ENCODE results near the gene KRT7. TPM values are rescaled to one million over a fixed set of nuclear protein-coding genes. Genes with fewer than 3 reads are reported as not detected.

KRT7 gene
- total RNA-seq, 5 donors from 2014 or later (not counting 1 experiment from before 2014, with no cell fraction given), result 2.7 to 3.8 (median 3.3) TPM; not detected in 2

GRCh38 chr12:52264435-52264825 is 31.4 kb downstream of the KRT7 start:
- POLR2A ChIA-PET, result no interaction called here
- H3K27ac Mint-ChIP-seq, result no peak overlapping the region
- no peak overlapping the region for H3K4me3 Mint-ChIP-seq

GRCh38 chr12:52266514-52266913 is 33.5 kb downstream of the KRT7 start:
- ChIA-PET POLR2A (interaction anchor here in 1 of 2 donors (0.8 kb wide), 1 partner anchor 393 kb away, joined by 12 read pairs; no protein-coding TSS in a partner anchor), CTCF (no interaction called here)
- Mint-ChIP-seq H3K27ac (no peak overlapping the region), H3K27me3 (peaks cover 21 to 26% of the 10 kb centered on the region in 2 donors), H3K9me3 (no peaks in the 10 kb centered on the region), H3K4me1 (no peaks in the 10 kb centered on the region), H3K36me3 (no peaks in the 10 kb centered on the region), H3K4me3 (no peak overlapping the region)
- Histone ChIP-seq H3K9me3 (no peaks in the 10 kb centered on the region), H3K27me3 (replicated peaks in 1 of 2; ENCODE audit: control insufficient read depth in 2 of 2, extremely low read depth in 1 of 2, insufficient read depth in 2 of 2, low read length in 1 of 2) (peaks cover 4 to 33% of the 10 kb centered on the region in 2 experiments), H3K27ac (ENCODE audit: low read length) (no peak overlapping the region), H3K36me3 (ENCODE audit: control insufficient read depth in 2 of 2, extremely low read depth in 1 of 2, insufficient read depth in 1 of 2, low read length in 1 of 2) (no peaks in the 10 kb centered on the region), H3K4me3 (ENCODE audit: control insufficient read depth in 1 of 2, extremely low read depth in 1 of 2, low read length in 1 of 2) (no peak overlapping the region), H3K4me1 (ENCODE audit: control insufficient read depth in 1 of 2, extremely low read depth in 1 of 2, insufficient read depth in 2 of 2, low read length in 2 of 2) (no peaks in the 10 kb centered on the region)
- ATAC-seq (replicated peaks in 1 of 4), result no peak
- 94% methylated on average over 2 of the region's 2 CpGs for WGBS (ENCODE audit: insufficient coverage)
- DNase-seq, result no peak

More at GRCh38 chr12:52264435-52264825, 31.4 kb downstream of the KRT7 start:
- Mint-ChIP-seq H3K36me3 (no peaks in the 10 kb centered on the region), H3K4me1 (peaks cover 7 to 11% (median 9%) of the 10 kb centered on the region in 3 donors), H3K9me3 (no peaks in the 10 kb centered on the region), H3K27me3 (peaks cover 26 to 31% of the 10 kb centered on the region in 2 donors)
- H3K27ac ChIP-seq (ENCODE audit: low read length), result no peak overlapping the region
- DNase-seq (no peak), ATAC-seq (replicated peaks in 1 of 4) (no peak)
- H3K9me3 ChIP-seq, result no peaks in the 10 kb centered on the region
- peaks cover 4 to 34% of the 10 kb centered on the region in 2 experiments for H3K27me3 ChIP-seq (replicated peaks in 1 of 2; ENCODE audit: control insufficient read depth in 2 of 2, extremely low read depth in 1 of 2, insufficient read depth in 2 of 2, low read length in 1 of 2)
- no peaks in the 10 kb centered on the region for H3K4me1 ChIP-seq (ENCODE audit: control insufficient read depth in 1 of 2, extremely low read depth in 1 of 2, insufficient read depth in 2 of 2, low read length in 2 of 2)
- 83% methylated on average over 1 of the region's 2 CpGs for WGBS (ENCODE audit: insufficient coverage)
- H3K4me3 ChIP-seq (ENCODE audit: control insufficient read depth in 1 of 2, extremely low read depth in 1 of 2, low read length in 1 of 2), result no peak overlapping the region
- H3K36me3 ChIP-seq (ENCODE audit: control insufficient read depth in 2 of 2, extremely low read depth in 1 of 2, insufficient read depth in 1 of 2, low read length in 1 of 2), result no peaks in the 10 kb centered on the region
- CTCF ChIA-PET, result no interaction called here

GRCh38 chr12:52267266-52267665 is 34.2 kb downstream of the KRT7 start:
- ChIA-PET POLR2A (no interaction called here), CTCF (no interaction called here)
- H3K27ac Mint-ChIP-seq, result no peak overlapping the region

GRCh38 chr12:52267699-52268098 is 34.7 kb downstream of the KRT7 start:
- H3K4me1 Mint-ChIP-seq, result no peaks in the 10 kb centered on the region
- no peak overlapping the region for H3K27ac ChIP-seq (ENCODE audit: low read length)
- WGBS (ENCODE audit: insufficient coverage), result no CpG with 5 or more reads among the region's 3 CpGs
- ATAC-seq (replicated peaks in 1 of 4), result no peak
- H3K36me3 Mint-ChIP-seq, result no peaks in the 10 kb centered on the region
- no peak overlapping the region for H3K4me3 ChIP-seq (ENCODE audit: control insufficient read depth in 1 of 2, extremely low read depth in 1 of 2, low read length in 1 of 2)
- ChIA-PET CTCF (no interaction called here), POLR2A (no interaction called here)
- H3K36me3 ChIP-seq (ENCODE audit: control insufficient read depth in 2 of 2, extremely low read depth in 1 of 2, insufficient read depth in 1 of 2, low read length in 1 of 2), result no peaks in the 10 kb centered on the region
- H3K4me3 Mint-ChIP-seq, result no peak overlapping the region
- peaks cover 18 to 25% of the 10 kb centered on the region in 2 donors for H3K27me3 Mint-ChIP-seq
- DNase-seq, result no peak
- no peak overlapping the region for H3K27ac Mint-ChIP-seq
- H3K9me3 ChIP-seq, result no peaks in the 10 kb centered on the region
- no peaks in the 10 kb centered on the region for H3K9me3 Mint-ChIP-seq
- H3K27me3 ChIP-seq (replicated peaks in 1 of 2; ENCODE audit: control insufficient read depth in 2 of 2, extremely low read depth in 1 of 2, insufficient read depth in 2 of 2, low read length in 1 of 2), result peaks cover 2 to 26% of the 10 kb centered on the region in 2 experiments
- H3K4me1 ChIP-seq (ENCODE audit: control insufficient read depth in 1 of 2, extremely low read depth in 1 of 2, insufficient read depth in 2 of 2, low read length in 2 of 2), result no peaks in the 10 kb centered on the region

More at GRCh38 chr12:52267266-52267665, 34.2 kb downstream of the KRT7 start:
- 93% methylated on average over 3 of the region's 3 CpGs for WGBS (ENCODE audit: insufficient coverage)
- no peak overlapping the region for H3K4me3 Mint-ChIP-seq
- no peak overlapping the region for H3K27ac ChIP-seq (ENCODE audit: low read length)
- no peak for ATAC-seq (replicated peaks in 1 of 4)
- no peak overlapping the region for H3K4me3 ChIP-seq (ENCODE audit: control insufficient read depth in 1 of 2, extremely low read depth in 1 of 2, low read length in 1 of 2)
- peaks cover 18 to 25% of the 10 kb centered on the region in 2 donors for H3K27me3 Mint-ChIP-seq
- no peaks in the 10 kb centered on the region for H3K4me1 Mint-ChIP-seq
- H3K9me3 ChIP-seq, result no peaks in the 10 kb centered on the region
- no peaks in the 10 kb centered on the region for H3K36me3 ChIP-seq (ENCODE audit: control insufficient read depth in 2 of 2, extremely low read depth in 1 of 2, insufficient read depth in 1 of 2, low read length in 1 of 2)
- no peak for DNase-seq
- H3K4me1 ChIP-seq (ENCODE audit: control insufficient read depth in 1 of 2, extremely low read depth in 1 of 2, insufficient read depth in 2 of 2, low read length in 2 of 2), result no peaks in the 10 kb centered on the region
- no peaks in the 10 kb centered on the region for H3K9me3 Mint-ChIP-seq
- peaks cover 2 to 29% of the 10 kb centered on the region in 2 experiments for H3K27me3 ChIP-seq (replicated peaks in 1 of 2; ENCODE audit: control insufficient read depth in 2 of 2, extremely low read depth in 1 of 2, insufficient read depth in 2 of 2, low read length in 1 of 2)
- no peaks in the 10 kb centered on the region for H3K36me3 Mint-ChIP-seq

- Histone ChIP-seq H3K27ac (ENCODE audit: low read length) (no peak overlapping the region), H3K27me3 (replicated peaks in 1 of 2; ENCODE audit: control insufficient read depth in 2 of 2, extremely low read depth in 1 of 2, insufficient read depth in 2 of 2, low read length in 1 of 2) (peaks cover 2 to 24% of the 10 kb centered on the region in 2 experiments), H3K36me3 (ENCODE audit: control insufficient read depth in 2 of 2, extremely low read depth in 1 of 2, insufficient read depth in 1 of 2, low read length in 1 of 2) (no peaks in the 10 kb centered on the region), H3K9me3 (no peaks in the 10 kb centered on the region), H3K4me3 (ENCODE audit: control insufficient read depth in 1 of 2, extremely low read depth in 1 of 2, low read length in 1 of 2) (no peak overlapping the region), H3K4me1 (ENCODE audit: control insufficient read depth in 1 of 2, extremely low read depth in 1 of 2, insufficient read depth in 2 of 2, low read length in 2 of 2) (no peaks in the 10 kb centered on the region)
- ATAC-seq (replicated peaks in 1 of 4) (no peak), DNase-seq (no peak)
- ChIA-PET POLR2A (no interaction called here), CTCF (interaction anchor here in 1 of 2 donors (0.6 kb wide), 1 partner anchor 11 kb away, joined by 4 read pairs; no protein-coding TSS in a partner anchor)
- no peaks in the 10 kb centered on the region for H3K36me3 Mint-ChIP-seq
- no peak overlapping the region for H3K4me3 Mint-ChIP-seq
- peaks cover 18 to 25% of the 10 kb centered on the region in 2 donors for H3K27me3 Mint-ChIP-seq
- H3K4me1 Mint-ChIP-seq, result no peaks in the 10 kb centered on the region
- no peaks in the 10 kb centered on the region for H3K9me3 Mint-ChIP-seq
- 50% methylated on average over 1 of the region's 2 CpGs for WGBS (ENCODE audit: insufficient coverage)
- H3K27ac Mint-ChIP-seq, result no peak overlapping the region
These were observed 35.2 kb downstream of the KRT7 start for GRCh38 chr12:52268212-52268611.

GRCh38 chr12:52270541-52271070 is 37.6 kb downstream of the KRT7 start:
- no peaks in the 10 kb centered on the region for H3K9me3 Mint-ChIP-seq
- peaks cover 27 to 29% of the 10 kb centered on the region in 2 donors for H3K27me3 Mint-ChIP-seq

More at GRCh38 chr12:52270541-52271070, 37.6 kb downstream of the KRT7 start:
- no peak for DNase-seq
- H3K36me3 Mint-ChIP-seq, result no peaks in the 10 kb centered on the region
- H3K4me3 Mint-ChIP-seq, result no peak overlapping the region
- Histone ChIP-seq H3K4me3 (ENCODE audit: control insufficient read depth in 1 of 2, extremely low read depth in 1 of 2, low read length in 1 of 2) (no peak overlapping the region), H3K27me3 (replicated peaks in 1 of 2; ENCODE audit: control insufficient read depth in 2 of 2, extremely low read depth in 1 of 2, insufficient read depth in 2 of 2, low read length in 1 of 2) (peaks cover 2 to 27% of the 10 kb centered on the region in 2 experiments), H3K36me3 (ENCODE audit: control insufficient read depth in 2 of 2, extremely low read depth in 1 of 2, insufficient read depth in 1 of 2, low read length in 1 of 2) (no peaks in the 10 kb centered on the region), H3K4me1 (ENCODE audit: control insufficient read depth in 1 of 2, extremely low read depth in 1 of 2, insufficient read depth in 2 of 2, low read length in 2 of 2) (no peaks in the 10 kb centered on the region), H3K27ac (ENCODE audit: low read length) (no peak overlapping the region), H3K9me3 (no peaks in the 10 kb centered on the region)
- WGBS (ENCODE audit: insufficient coverage), result 83% methylated on average over 1 of the region's 6 CpGs
- H3K27ac Mint-ChIP-seq, result no peak overlapping the region
- ATAC-seq (replicated peaks in 1 of 4), result no peak
- ChIA-PET CTCF (no interaction called here), POLR2A (no interaction called here)
- no peaks in the 10 kb centered on the region for H3K4me1 Mint-ChIP-seq

Data from T-cell (primary cell).